ENCODE measurements around the gene PSMC3IP. TPM values are rescaled to one million over a fixed set of nuclear protein-coding genes. Genes with fewer than 3 reads are reported as not detected.
A peak's percentile ranks its signal among the peaks of the same experiment; 100 is the strongest.

The PSMC3IP gene
- total and polyA plus RNA-seq, 2 experiments from 2014 or later: 1.9 to 3.7 TPM

DNA sequence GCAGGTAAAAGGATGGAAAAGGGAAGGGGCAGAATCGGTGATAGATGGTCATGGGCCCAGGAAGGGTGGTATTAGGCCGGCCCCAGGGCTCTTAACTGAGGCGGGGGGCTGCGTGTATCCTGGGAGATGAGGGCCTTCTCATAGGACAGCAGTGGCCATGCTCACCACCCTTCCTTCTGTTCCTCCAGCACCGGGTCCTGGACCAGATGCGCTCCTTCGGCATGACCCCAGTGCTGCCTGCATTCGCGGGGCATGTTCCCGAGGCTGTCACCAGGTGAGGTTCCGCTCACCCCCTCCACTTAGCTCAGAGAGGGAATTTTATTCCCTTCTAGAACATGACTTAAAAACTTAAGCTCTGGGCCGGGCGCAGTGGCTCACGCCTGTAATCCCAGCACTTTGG, 39.0 kb downstream of the PSMC3IP start:
- no peak overlapping the region for H3K27ac ChIP-seq
- H4K20me1 ChIP-seq (ENCODE audit: insufficient read depth, poor library complexity, severe bottlenecking): no peaks in the 10 kb centered on the region
- H3K36me3 ChIP-seq (replicated peaks; ENCODE audit: insufficient read depth, low read depth): no peaks in the 10 kb centered on the region
- no peak for DNase-seq (ENCODE audit: low spot score)
- H3K4me3 ChIP-seq: no peak overlapping the region
- H3K9me3 ChIP-seq (ENCODE audit: low read depth): no peaks in the 10 kb centered on the region
- H3K4me2 ChIP-seq: no peak overlapping the region
- peaks cover 16% of the 10 kb centered on the region for H3K4me1 ChIP-seq (ENCODE audit: insufficient read depth)
- WGBS (ENCODE audit: low lambda C conversion rate, missing lambda C conversion rate): 98% methylated on average over 14 of the region's 14 CpGs
- H3K9me2 ChIP-seq (replicated peaks; ENCODE audit: insufficient read depth): no peaks in the 10 kb centered on the region
- H3K27me3 ChIP-seq: no peaks in the 10 kb centered on the region
- no peak overlapping the region for H2AFZ ChIP-seq
- H3K79me2 ChIP-seq: peaks cover 24% of the 10 kb centered on the region
- TF ChIP-seq EZH2phosphoT487 (IDR thresholded peaks at IDR 0.05; ENCODE audit: low read depth, severe bottlenecking, unreplicated experiment) (no peak), EZH2 (IDR thresholded peaks at IDR 0.05; ENCODE audit: borderline replicate concordance) (no peak)
- TF ChIP-seq, protein P1, sequence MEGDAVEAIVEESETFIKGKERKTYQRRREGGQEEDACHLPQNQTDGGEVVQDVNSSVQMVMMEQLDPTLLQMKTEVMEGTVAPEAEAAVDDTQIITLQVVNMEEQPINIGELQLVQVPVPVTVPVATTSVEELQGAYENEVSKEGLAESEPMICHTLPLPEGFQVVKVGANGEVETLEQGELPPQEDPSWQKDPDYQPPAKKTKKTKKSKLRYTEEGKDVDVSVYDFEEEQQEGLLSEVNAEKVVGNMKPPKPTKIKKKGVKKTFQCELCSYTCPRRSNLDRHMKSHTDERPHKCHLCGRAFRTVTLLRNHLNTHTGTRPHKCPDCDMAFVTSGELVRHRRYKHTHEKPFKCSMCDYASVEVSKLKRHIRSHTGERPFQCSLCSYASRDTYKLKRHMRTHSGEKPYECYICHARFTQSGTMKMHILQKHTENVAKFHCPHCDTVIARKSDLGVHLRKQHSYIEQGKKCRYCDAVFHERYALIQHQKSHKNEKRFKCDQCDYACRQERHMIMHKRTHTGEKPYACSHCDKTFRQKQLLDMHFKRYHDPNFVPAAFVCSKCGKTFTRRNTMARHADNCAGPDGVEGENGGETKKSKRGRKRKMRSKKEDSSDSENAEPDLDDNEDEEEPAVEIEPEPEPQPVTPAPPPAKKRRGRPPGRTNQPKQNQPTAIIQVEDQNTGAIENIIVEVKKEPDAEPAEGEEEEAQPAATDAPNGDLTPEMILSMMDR (IDR thresholded peaks at IDR 0.05; ENCODE audit: poor library complexity): no peak

DNA sequence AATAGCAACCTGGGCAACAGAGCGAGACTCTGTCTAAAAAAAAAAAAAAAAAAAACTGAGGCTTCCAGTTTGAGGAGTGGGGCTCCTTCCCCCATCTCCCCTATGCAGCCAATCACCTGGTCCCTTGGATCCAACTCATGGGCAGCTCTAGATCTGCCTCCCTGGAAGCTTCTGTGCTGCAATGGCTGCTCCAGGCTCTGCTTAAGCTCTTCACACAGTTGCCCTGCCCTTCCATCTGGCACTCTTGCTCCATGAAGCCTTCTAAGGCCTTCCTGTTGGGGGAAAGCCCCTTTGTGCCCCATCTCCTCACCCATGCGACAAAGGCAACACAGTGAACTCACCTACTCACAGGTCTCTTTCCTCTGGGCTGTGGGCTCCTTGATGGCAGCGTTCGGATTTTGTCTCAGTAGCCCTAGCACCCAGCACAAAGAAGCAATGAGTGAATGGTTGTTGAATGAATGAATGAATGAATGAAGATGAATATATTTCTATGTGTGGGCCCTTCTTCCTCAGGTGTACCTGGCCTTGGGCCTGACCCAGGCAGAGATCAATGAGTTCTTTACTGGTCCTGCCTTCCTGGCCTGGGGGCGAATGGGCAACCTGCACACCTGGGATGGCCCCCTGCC, 39.6 kb downstream of the PSMC3IP start:
- H3K4me2 ChIP-seq: no peak overlapping the region
- H3K36me3 ChIP-seq (replicated peaks; ENCODE audit: insufficient read depth, low read depth): no peaks in the 10 kb centered on the region
- no peak overlapping the region for H3K4me3 ChIP-seq
- H3K9me3 ChIP-seq (ENCODE audit: low read depth): no peaks in the 10 kb centered on the region
- no peak overlapping the region for H2AFZ ChIP-seq
- no peak for DNase-seq (ENCODE audit: low spot score)
- H4K20me1 ChIP-seq (ENCODE audit: insufficient read depth, poor library complexity, severe bottlenecking): no peaks in the 10 kb centered on the region
- H3K79me2 ChIP-seq: peaks cover 25% of the 10 kb centered on the region
- H3K27me3 ChIP-seq: no peaks in the 10 kb centered on the region
- H3K9me2 ChIP-seq (replicated peaks; ENCODE audit: insufficient read depth): no peaks in the 10 kb centered on the region
- peaks cover 16% of the 10 kb centered on the region for H3K4me1 ChIP-seq (ENCODE audit: insufficient read depth)
- no peak overlapping the region for H3K27ac ChIP-seq
- 95% methylated on average over 5 of the region's 5 CpGs for WGBS (ENCODE audit: low lambda C conversion rate, missing lambda C conversion rate)
- TF ChIP-seq EZH2phosphoT487 (IDR thresholded peaks at IDR 0.05; ENCODE audit: low read depth, severe bottlenecking, unreplicated experiment) (no peak), EZH2 (IDR thresholded peaks at IDR 0.05; ENCODE audit: borderline replicate concordance) (no peak)
- TF ChIP-seq, protein P1 (IDR thresholded peaks at IDR 0.05; ENCODE audit: poor library complexity): no peak

GRCh38 chr17:42537156-42537805, 40.2 kb downstream of the PSMC3IP start:
- Histone ChIP-seq H4K20me1 (ENCODE audit: insufficient read depth, poor library complexity, severe bottlenecking) (no peaks in the 10 kb centered on the region), H3K27me3 (no peaks in the 10 kb centered on the region), H2AFZ (no peak overlapping the region), H3K9me3 (ENCODE audit: low read depth) (no peaks in the 10 kb centered on the region), H3K4me3 (peak overlapping the region; percentile 85), H3K4me1 (ENCODE audit: insufficient read depth) (peaks cover 16% of the 10 kb centered on the region), H3K36me3 (replicated peaks; ENCODE audit: insufficient read depth, low read depth) (no peaks in the 10 kb centered on the region), H3K9me2 (replicated peaks; ENCODE audit: insufficient read depth) (no peaks in the 10 kb centered on the region), H3K27ac (peak overlapping the region; percentile 77), H3K79me2 (peaks cover 25% of the 10 kb centered on the region), H3K4me2 (peak overlapping the region; percentile 99)
- TF ChIP-seq EZH2 (IDR thresholded peaks at IDR 0.05; ENCODE audit: borderline replicate concordance) (no peak), EZH2phosphoT487 (IDR thresholded peaks at IDR 0.05; ENCODE audit: low read depth, severe bottlenecking, unreplicated experiment) (no peak)
- TF ChIP-seq, protein P1 (IDR thresholded peaks at IDR 0.05; ENCODE audit: poor library complexity): no peak
- peak; percentile 7 for DNase-seq (ENCODE audit: low spot score)
- 89% methylated on average over 31 of the region's 31 CpGs for WGBS (ENCODE audit: low lambda C conversion rate, missing lambda C conversion rate)

Measured in hepatocyte (in vitro differentiated cells).